GM21528 (cell line): ENCODE results near the gene TRERF1.
"Not testable (repeated sequence)": the region's sequence is repeated elsewhere in the genome, so short reads cannot be mapped to it uniquely, and the experiment has no call there.

Source experiments
- ATAC-seq: cut with Tn5 transposase; IDR thresholded peaks from one replicate; pipeline ENCODE4 v1.9.1; 2021; ENCODE audit warnings: mild to moderate bottlenecking, moderate library complexity; ENCODE audit not compliant: unreplicated experiment, low FRiP score

Gene TRERF1

GRCh38 chr6:42341771-42342553 lies 109.8 kb downstream of the TRERF1 start:
- no peak for ATAC-seq

- no peak for ATAC-seq
Observed at GRCh38 chr6:42341221-42341620, 110.5 kb downstream of the TRERF1 start.

GRCh38 chr6:42340511-42340910 lies 111.2 kb downstream of the TRERF1 start:
- ATAC-seq, result no peak

DNA sequence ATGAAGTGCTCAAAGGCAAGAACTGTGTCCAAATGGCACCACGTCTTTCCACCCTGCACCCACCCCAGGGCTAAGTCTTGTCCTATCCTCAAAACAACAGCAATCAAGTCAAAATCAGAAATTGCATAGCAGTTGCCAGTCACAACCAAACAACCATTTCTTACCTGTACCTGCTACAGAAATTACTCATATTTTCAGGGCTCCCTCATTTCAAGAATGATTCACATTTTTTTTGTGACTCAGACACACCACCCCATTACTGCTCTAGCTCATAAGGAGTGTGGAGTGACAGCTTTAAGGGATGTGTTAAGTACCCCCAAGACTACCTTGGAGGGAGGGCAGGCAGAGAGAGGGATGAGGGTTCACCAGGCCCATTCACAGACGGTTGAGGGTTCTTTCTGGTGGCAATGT lies 111.7 kb downstream of the TRERF1 start:
- ATAC-seq, result no peak

GRCh38 chr6:42338744-42339222 lies 112.9 kb downstream of the TRERF1 start:
- ATAC-seq, result no peak

GRCh38 chr6:42337985-42338743 lies 113.6 kb downstream of the TRERF1 start:
- ATAC-seq, result no peak

DNA sequence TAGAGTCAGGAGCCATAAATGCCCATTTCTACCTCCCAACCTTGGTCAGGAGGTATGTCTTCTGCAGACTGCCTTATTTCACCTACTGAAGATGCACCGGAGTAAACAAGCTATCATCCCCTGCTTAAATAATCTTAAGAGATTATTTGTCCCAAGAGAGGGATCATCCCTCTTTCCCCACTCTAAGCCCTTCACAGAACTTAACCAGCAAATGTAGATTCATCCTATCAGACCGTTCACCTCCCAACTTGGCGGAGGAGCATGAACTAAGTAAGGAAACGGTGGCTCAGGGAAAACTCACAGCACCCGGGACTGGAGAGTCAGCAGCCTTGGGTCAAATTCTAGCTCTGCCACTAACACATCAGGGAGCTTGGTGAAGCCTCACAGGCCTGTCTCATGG lies 115.3 kb downstream of the TRERF1 start:
- ATAC-seq, result no peak

DNA sequence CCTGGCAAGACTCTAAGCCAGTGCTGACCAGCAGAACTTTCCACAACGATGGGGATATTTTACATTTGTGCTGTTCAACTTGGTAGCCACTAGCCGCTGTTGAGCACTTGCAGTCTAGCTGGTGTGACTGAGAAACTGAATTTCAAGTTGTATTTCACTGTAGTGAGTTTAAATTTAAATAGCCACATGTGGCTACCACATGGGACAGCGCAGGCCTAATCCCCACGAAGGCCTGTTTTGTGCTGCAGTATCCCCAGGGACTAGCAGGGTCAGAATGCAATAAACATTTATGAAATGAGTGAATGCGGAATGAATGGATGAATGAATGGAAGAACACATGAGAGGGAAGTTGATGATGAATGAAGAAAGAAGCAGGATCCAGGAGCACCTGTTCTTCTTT lies 115.8 kb downstream of the TRERF1 start:
- no peak for ATAC-seq

DNA sequence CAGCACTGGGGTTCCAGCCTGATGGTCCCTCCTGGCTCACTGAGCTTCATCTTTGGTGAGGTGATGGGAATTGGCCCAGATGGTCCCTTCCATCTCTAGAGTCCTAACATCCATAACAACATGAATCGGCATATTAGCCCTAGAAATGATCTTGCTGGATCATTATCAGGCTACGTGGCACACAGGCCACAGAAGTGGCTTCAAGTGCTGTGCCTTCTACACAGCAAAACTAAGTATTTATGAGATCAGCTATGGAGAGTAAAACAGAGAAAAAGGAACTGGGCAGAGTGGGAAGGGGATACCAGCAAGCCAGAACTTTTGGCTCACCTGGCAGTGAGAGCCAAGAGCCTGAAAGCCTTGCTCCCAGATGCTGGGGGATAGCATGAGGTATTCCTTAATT lies 116.9 kb downstream of the TRERF1 start:
- no peak for ATAC-seq

GRCh38 chr6:42333612-42334011 lies 118.1 kb downstream of the TRERF1 start:
- no peak for ATAC-seq

GRCh38 chr6:42332916-42333315 lies 118.8 kb downstream of the TRERF1 start:
- no peak for ATAC-seq

DNA sequence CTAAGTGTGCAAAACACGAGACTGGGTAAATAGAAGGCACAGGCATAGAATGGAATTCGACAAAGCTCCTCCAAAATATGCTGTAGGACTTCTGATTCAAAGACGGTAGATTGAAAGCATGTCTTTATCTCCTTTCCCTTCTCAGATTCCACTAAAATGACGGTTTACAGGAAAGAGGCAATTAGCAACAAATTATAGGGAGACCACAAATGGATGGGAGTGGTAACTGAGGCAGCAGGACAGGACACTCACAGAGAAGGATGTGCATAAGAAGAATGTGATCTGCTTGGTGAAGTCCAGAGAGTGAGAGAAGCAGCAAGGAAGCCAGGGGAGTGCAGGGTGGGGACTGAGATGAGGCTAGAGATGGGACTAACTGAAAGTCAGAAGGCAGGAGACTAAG lies 120.7 kb downstream of the TRERF1 start:
- no peak for ATAC-seq

- no peak for ATAC-seq
Observed at GRCh38 chr6:42326248-42326647, 125.5 kb downstream of the TRERF1 start.

DNA sequence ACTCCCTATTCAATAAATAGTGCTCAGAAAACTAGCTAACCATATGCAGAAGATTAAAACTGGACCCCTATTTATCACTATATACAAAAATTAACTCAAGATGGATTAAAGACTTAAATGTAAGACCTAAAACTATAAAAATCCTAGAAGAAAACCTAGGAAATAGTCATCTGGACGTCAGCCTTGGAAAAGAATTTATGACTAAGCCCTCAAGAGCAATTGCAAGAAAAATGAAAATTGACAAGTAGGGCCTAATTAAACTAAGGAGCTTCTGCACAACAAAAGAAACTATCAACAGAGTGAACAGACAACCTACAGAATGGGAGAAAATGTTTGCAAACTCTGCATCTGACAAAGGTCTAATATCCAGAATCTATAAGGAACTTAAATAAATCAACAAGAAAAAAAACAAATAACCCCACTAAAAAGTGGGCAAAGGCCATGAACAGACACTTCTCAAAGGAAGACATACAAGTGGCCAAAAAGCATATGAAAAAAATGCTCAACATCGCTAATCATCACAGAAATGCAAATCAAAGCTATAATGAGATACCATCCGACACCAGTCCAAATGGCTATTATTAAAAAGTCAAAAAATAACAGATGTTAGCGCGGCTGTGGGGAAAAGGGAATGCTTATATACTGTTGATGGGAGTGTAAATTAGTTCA lies 126.9 kb downstream of the TRERF1 start:
- not testable (repeated sequence) for ATAC-seq

GRCh38 chr6:42322676-42323075 lies 129.1 kb downstream of the TRERF1 start:
- ATAC-seq, result no peak

- no peak for ATAC-seq
Observed at GRCh38 chr6:42321976-42322375, 129.8 kb downstream of the TRERF1 start.

GRCh38 chr6:42320762-42321161 lies 131.0 kb downstream of the TRERF1 start:
- ATAC-seq, result no peak

DNA sequence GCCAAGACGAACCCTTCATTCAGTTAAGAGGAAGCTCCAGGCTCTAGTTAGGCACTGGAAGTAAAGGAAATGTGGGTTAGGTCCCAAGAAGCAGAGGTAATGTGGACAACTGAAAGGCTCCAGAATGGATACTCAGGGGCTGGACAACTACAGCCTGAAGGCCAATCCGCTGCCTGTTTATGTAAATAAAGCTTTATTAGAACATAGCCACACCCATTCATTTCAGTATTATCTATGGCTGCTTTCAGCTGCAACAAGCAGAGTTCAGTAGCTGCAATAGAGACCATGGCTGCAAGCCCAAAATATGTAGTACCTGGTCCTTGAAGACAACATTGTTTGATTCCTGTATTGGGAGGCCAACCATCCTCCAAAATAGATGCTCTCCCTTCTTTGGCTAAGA lies 133.2 kb downstream of the TRERF1 start:
- no peak for ATAC-seq

- no peak for ATAC-seq
Observed at GRCh38 chr6:42316981-42317380, 134.7 kb downstream of the TRERF1 start.

GRCh38 chr6:42315991-42316970 lies 135.4 kb downstream of the TRERF1 start:
- no peak for ATAC-seq
